Measurements from ENCODE around the gene SERPINB5. TPM values are rescaled to one million over a fixed set of nuclear protein-coding genes. Genes with fewer than 3 reads are reported as not detected.

Gene SERPINB5
- total and polyA plus RNA-seq, 2 of the 13 experiments (the other 11 are each of a cell fraction or from before 2014, with no cell fraction given) = not detected

GRCh38 chr18:63545000-63545399 lies 68.2 kb downstream of the SERPINB5 start:
- TF ChIP-seq ZNF629 (CRISPR knock-in tag; conservative IDR thresholded peaks at IDR 0.05) (no peak), SKIL (CRISPR knock-in tag; IDR thresholded peaks at IDR 0.05; ENCODE audit: borderline replicate concordance) (no peak), ZNF747 (CRISPR knock-in tag; IDR thresholded peaks at IDR 0.05; ENCODE audit: borderline replicate concordance) (no peak), PAX8 (CRISPR knock-in tag; IDR thresholded peaks at IDR 0.05; ENCODE audit: borderline replicate concordance) (no peak), HDAC2 (CRISPR knock-in tag; IDR thresholded peaks at IDR 0.05) (no peak), HMG20A (CRISPR knock-in tag; IDR thresholded peaks at IDR 0.05; ENCODE audit: borderline replicate concordance) (no peak)
- no peak overlapping the region for H3K4me3 ChIP-seq (replicated peaks in 1 of 3; ENCODE audit: insufficient read depth in 1 of 3, low read depth in 2 of 3, low read length in 3 of 3)
- ChIA-PET CTCF (ENCODE audit: low intra/inter-chr PET ratio, low total read pairs) (no interaction called here), POLR2A (no interaction called here)
- H3K27me3 ChIP-seq (ENCODE audit: control insufficient read depth in 1 of 2, insufficient read depth in 2 of 2, low read length in 2 of 2) = no peaks in the 10 kb centered on the region
- BruUV-seq (replicated peaks) = no TSS peak
- no peaks in the 10 kb centered on the region for H3K36me3 ChIP-seq (replicated peaks in 1 of 2; ENCODE audit: control insufficient read depth in 1 of 2, insufficient read depth in 2 of 2, low read length in 2 of 2)
- H3K27ac ChIP-seq (ENCODE audit: extremely low read length, insufficient read depth, low read length) = no peak overlapping the region
- H3K4me2 ChIP-seq (ENCODE audit: low read depth, low read length) = no peak overlapping the region
- intact Hi-C loops (cut with micrococcal nuclease; ENCODE audit: unreplicated experiment) (no loop called here), in situ Hi-C loops (cut with HindIII; ENCODE audit: extremely low pct_ligation_motif_present, low pct_unique_long_range_greater_than_20kb) (no loop called here)
- H3K9me3 ChIP-seq (ENCODE audit: low read length) = no peaks in the 10 kb centered on the region
- H3K79me2 ChIP-seq (ENCODE audit: insufficient read depth, low read length) = no peaks in the 10 kb centered on the region
- H4K20me1 ChIP-seq (ENCODE audit: insufficient read depth, low read length) = no peaks in the 10 kb centered on the region
- DNase-seq (ENCODE audit: low spot score) = no peak
- H2AFZ ChIP-seq (ENCODE audit: low read length) = no peak overlapping the region
- H3K4me1 ChIP-seq (ENCODE audit: insufficient read depth, low read length) = no peaks in the 10 kb centered on the region
- H3K9ac ChIP-seq (ENCODE audit: insufficient read depth, low read depth, low read length) = no peak overlapping the region
- ATAC-seq = no peak
- no peak for FAIRE-seq
- WGBS (ENCODE audit: low lambda C conversion rate) = 14% methylated on average over 3 of the region's 3 CpGs

- ATAC-seq (no peak), DNase-seq (ENCODE audit: low spot score) (no peak), FAIRE-seq (no peak)
- no peak overlapping the region for H3K4me3 ChIP-seq (replicated peaks in 1 of 3; ENCODE audit: insufficient read depth in 1 of 3, low read depth in 2 of 3, low read length in 3 of 3)
- no peaks in the 10 kb centered on the region for H3K27me3 ChIP-seq (ENCODE audit: control insufficient read depth in 1 of 2, insufficient read depth in 2 of 2, low read length in 2 of 2)
- H3K36me3 ChIP-seq (replicated peaks in 1 of 2; ENCODE audit: control insufficient read depth in 1 of 2, insufficient read depth in 2 of 2, low read length in 2 of 2) = no peaks in the 10 kb centered on the region
- intact Hi-C loops (cut with micrococcal nuclease; ENCODE audit: unreplicated experiment) (no loop called here), in situ Hi-C loops (cut with HindIII; ENCODE audit: extremely low pct_ligation_motif_present, low pct_unique_long_range_greater_than_20kb) (no loop called here)
- no peaks in the 10 kb centered on the region for H3K9me3 ChIP-seq (ENCODE audit: low read length)
- H4K20me1 ChIP-seq (ENCODE audit: insufficient read depth, low read length) = no peaks in the 10 kb centered on the region
- POLR2A ChIA-PET = no interaction called here
- WGBS (ENCODE audit: low lambda C conversion rate) = 0% methylated on average over 1 of the region's 1 CpG
- H3K9ac ChIP-seq (ENCODE audit: insufficient read depth, low read depth, low read length) = no peak overlapping the region
- no peak overlapping the region for H3K4me2 ChIP-seq (ENCODE audit: low read depth, low read length)
- no peak overlapping the region for H3K27ac ChIP-seq (ENCODE audit: extremely low read length, insufficient read depth, low read length)
- BruUV-seq (replicated peaks) = no TSS peak
- TF ChIP-seq PAF1 (CRISPR knock-in tag; IDR thresholded peaks at IDR 0.05) (no peak), ZNF619 (CRISPR knock-in tag; IDR thresholded peaks at IDR 0.05) (no peak), RFXANK (CRISPR knock-in tag; IDR thresholded peaks at IDR 0.05) (no peak), MIER2 (CRISPR knock-in tag; IDR thresholded peaks at IDR 0.05) (no peak), MAFK (conservative IDR thresholded peaks at IDR 0.05 in 1 of 2, IDR thresholded peaks at IDR 0.05 in 1 of 2; ENCODE audit: low read length in 2 of 2) (peak in 1 of 2 experiments; percentile 38; a peak in 1 of 4 replicates)
- H3K79me2 ChIP-seq (ENCODE audit: insufficient read depth, low read length) = no peaks in the 10 kb centered on the region
- H3K4me1 ChIP-seq (ENCODE audit: insufficient read depth, low read length) = no peaks in the 10 kb centered on the region
- H2AFZ ChIP-seq (ENCODE audit: low read length) = no peak overlapping the region
- CTCF ChIA-PET (ENCODE audit: low intra/inter-chr PET ratio, low total read pairs) = no interaction called here
These were observed 73.3 kb downstream of the SERPINB5 start for GRCh38 chr18:63550068-63550467.
